ENCODE measurements around the gene LINC00237. TPM values are rescaled to one million over a fixed set of nuclear protein-coding genes. Genes with fewer than 3 reads are reported as not detected.

The LINC00237 gene
- total RNA-seq, 6 donors from 2014 or later, result not detected

DNA sequence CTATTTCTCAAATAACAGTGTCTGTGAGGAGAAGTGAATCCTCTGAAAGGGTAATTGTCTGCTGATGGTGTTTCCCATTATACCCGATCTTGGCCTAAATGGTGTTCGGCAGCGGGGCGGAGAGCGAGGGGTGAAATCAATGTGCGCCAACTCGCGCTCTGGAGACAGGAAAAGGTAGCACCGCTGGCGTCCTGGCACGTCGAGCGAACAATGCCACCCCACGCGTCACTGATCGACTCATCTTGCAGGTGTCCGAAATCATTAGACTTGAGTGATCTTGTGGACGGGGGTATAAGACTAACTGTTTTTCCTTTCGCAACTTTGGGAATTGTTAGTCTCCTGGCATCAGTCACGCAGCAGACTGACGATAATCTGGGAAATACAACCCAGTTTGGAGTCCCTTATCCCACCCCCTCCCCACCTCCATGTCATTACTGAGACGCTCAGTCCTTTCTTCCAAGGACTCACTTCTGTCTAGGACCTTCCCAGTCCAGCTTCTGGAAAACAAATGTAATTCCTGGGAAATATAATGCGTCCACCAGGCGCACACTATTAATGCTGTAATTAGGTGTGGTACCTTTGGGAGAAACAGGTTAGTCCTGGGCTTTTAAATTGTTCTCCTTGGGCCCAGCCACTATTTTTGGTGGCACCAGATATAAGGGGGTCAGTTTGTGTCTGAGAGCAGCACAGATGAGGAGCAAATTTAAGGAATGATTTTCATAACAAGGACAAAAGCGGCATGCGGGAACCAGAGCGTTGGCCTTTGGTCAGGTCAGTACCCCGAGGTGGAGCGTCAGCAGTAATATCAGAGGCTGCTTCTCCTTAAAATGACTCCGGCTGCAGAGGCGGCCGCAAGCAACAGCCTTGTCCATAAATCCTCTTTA is 2.3 kb downstream of the LINC00237 start:
- peak in 1 of 2 donors; percentile 41 for DNase-seq
- no peak for ATAC-seq (ENCODE audit: low FRiP score in 2 of 2)
- Histone ChIP-seq H3K4me3 (peak overlapping the region in 1 of 4 donors; percentile 53), H3K4me1 (peaks cover 38 to 56% (median 47%) of the 10 kb centered on the region in 4 donors), H3K27ac (no peak overlapping the region), H3K36me3 (no peaks in the 10 kb centered on the region), H3K9me3 (no peaks in the 10 kb centered on the region), H3K27me3 (peaks cover 4 to 75% (median 43%) of the 10 kb centered on the region in 4 donors)
- TF ChIP-seq POLR2AphosphoS5 (IDR thresholded peaks at IDR 0.05), result no peak
- TF ChIP-seq EP300 (IDR thresholded peaks at IDR 0.05), result no peak
- TF ChIP-seq, protein P1, sequence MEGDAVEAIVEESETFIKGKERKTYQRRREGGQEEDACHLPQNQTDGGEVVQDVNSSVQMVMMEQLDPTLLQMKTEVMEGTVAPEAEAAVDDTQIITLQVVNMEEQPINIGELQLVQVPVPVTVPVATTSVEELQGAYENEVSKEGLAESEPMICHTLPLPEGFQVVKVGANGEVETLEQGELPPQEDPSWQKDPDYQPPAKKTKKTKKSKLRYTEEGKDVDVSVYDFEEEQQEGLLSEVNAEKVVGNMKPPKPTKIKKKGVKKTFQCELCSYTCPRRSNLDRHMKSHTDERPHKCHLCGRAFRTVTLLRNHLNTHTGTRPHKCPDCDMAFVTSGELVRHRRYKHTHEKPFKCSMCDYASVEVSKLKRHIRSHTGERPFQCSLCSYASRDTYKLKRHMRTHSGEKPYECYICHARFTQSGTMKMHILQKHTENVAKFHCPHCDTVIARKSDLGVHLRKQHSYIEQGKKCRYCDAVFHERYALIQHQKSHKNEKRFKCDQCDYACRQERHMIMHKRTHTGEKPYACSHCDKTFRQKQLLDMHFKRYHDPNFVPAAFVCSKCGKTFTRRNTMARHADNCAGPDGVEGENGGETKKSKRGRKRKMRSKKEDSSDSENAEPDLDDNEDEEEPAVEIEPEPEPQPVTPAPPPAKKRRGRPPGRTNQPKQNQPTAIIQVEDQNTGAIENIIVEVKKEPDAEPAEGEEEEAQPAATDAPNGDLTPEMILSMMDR (IDR thresholded peaks at IDR 0.05), result no peak
- no peak for TF ChIP-seq POLR2A (IDR thresholded peaks at IDR 0.05)
- WGBS, 2 donors, result 9 to 16% methylated on average over 24 to 32 of the region's 32 CpGs

DNA sequence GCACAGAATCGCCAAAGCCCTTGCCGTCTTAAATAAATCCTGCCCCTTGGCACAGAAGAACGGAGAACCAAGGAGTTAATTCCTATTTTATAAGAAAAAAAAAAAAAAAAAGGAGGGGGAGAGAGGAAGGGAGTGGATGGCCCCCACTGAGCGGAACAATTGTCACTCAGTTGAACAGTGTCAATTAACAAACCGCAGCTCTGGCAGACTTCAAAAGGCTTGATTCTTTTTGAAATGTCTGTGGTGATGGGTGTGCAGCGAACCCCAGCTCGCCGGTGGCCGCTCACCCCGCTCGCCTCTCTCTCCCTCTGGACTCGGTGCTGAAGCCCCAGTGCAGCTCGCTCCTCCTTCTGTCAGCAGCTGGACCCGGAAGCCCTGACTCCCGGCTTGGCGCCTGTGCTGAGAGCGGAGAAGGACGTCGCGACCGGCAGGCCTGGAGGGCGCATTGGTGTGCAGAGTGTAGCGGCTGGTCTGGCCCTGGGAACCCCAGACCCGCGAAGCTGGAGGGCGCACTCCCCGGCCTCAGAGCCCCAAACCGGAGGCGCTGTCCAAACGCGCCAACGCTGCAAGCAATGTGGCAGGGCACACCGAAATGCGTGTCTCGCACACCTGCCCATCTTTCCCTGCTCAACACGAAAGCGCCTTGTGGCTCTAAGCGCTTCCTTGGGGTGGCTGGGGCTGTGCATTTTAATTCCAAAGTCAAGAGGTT is 3.4 kb downstream of the LINC00237 start:
- Histone ChIP-seq H3K27me3 (peaks cover 4 to 80% (median 44%) of the 10 kb centered on the region in 4 donors), H3K4me1 (peaks cover 38 to 56% (median 47%) of the 10 kb centered on the region in 4 donors), H3K9me3 (no peaks in the 10 kb centered on the region), H3K36me3 (no peaks in the 10 kb centered on the region), H3K4me3 (peak overlapping the region in 3 of 4 donors; percentile 38 to 53 (median 53)), H3K27ac (no peak overlapping the region)
- WGBS, 2 donors, result 1 to 7% methylated on average over 5 to 32 of the region's 38 CpGs
- DNase-seq (peak; percentile 53 to 87), ATAC-seq (ENCODE audit: low FRiP score in 2 of 2) (peak; percentile 41 to 67)
- TF ChIP-seq, protein P1 (IDR thresholded peaks at IDR 0.05), result no peak
- TF ChIP-seq POLR2A (IDR thresholded peaks at IDR 0.05) (no peak), POLR2AphosphoS5 (IDR thresholded peaks at IDR 0.05) (no peak), EP300 (IDR thresholded peaks at IDR 0.05) (no peak)

DNA sequence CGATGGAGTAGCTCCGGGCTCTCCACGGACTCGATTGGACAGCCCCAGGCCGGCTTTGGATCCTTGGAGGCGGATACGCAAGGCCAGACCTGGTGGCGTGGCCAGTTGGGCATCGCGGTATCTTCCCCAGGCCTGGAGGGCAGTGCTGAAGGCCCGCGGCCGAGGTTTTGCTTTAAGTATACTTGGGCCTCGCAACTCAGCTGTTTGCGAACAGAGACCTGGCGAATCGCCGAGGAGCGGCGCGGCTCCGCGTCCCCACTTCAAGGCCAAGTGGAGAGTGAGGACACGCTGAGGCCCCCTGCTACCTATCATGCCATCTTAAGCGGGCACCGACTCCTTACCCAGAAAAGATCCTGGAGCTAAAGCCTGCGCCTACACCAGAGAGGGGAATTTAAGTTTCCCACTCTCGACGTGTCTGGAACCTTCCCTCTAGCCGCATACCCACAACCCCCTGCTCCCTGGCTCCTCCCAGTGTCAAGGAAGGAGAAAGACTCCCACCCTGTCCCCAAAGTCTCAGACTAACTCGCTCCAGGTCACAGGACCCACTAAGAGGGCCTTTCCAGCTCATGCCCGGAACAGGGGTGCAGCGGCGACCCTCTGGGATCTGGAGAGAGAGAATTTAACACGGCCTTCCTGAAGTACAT is 4.1 kb downstream of the LINC00237 start:
- ATAC-seq (ENCODE audit: low FRiP score in 2 of 2), result peak; percentile 31 to 56
- peak in 1 of 2 donors; percentile 87 for DNase-seq
- TF ChIP-seq EP300 (IDR thresholded peaks at IDR 0.05), result no peak
- TF ChIP-seq, protein P1 (IDR thresholded peaks at IDR 0.05), result no peak
- H3K27me3 ChIP-seq, result peaks cover 4 to 80% (median 44%) of the 10 kb centered on the region in 4 donors
- H3K4me3 ChIP-seq, result peak overlapping the region in 3 of 4 donors; percentile 38 to 53 (median 53)
- H3K27ac ChIP-seq, result peak overlapping the region in 1 of 4 donors; percentile 71
- 8 to 13% methylated on average over 14 to 35 of the region's 35 CpGs for WGBS, 2 donors
- peaks cover 38 to 56% (median 47%) of the 10 kb centered on the region in 4 donors for H3K4me1 ChIP-seq
- no peaks in the 10 kb centered on the region for H3K36me3 ChIP-seq
- no peaks in the 10 kb centered on the region for H3K9me3 ChIP-seq

DNA sequence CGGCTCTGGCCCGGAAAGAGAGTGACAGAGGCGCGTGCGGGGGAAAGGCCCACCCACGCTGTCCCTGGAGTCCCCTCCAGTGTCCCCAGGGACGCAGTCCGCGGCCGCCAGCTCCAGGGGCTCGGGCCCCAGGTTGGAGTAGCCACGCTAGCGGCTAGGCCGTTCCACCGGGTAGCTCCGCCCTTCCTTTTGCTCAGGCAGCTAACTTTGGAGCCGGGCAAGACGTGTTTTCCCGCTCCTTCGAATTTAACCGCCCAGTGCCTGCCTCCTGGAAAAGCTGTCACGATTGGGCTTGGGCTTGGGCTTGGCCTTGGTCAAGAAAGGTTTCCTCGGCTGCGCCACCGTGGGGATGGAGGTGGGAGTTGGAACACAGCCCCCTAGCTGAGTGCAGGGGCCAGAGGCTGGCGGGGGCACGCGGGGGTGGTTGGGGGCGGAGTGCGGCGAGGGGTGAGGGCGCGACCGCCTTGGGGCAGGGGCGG is 4.7 kb downstream of the LINC00237 start:
- no peak for TF ChIP-seq POLR2A (IDR thresholded peaks at IDR 0.05)
- TF ChIP-seq, protein P1 (IDR thresholded peaks at IDR 0.05), result no peak
- no peak for TF ChIP-seq POLR2AphosphoS5 (IDR thresholded peaks at IDR 0.05)
- no peak for TF ChIP-seq EP300 (IDR thresholded peaks at IDR 0.05)
- Histone ChIP-seq H3K4me1 (peaks cover 38 to 56% (median 47%) of the 10 kb centered on the region in 4 donors), H3K27ac (peak overlapping the region in 2 of 4 donors; percentile 44 to 71), H3K4me3 (peak overlapping the region in 3 of 4 donors; percentile 38 to 53 (median 53)), H3K9me3 (no peaks in the 10 kb centered on the region), H3K27me3 (peaks cover 4 to 77% (median 42%) of the 10 kb centered on the region in 4 donors), H3K36me3 (no peaks in the 10 kb centered on the region)
- ATAC-seq (ENCODE audit: low FRiP score in 2 of 2) (peak in 1 of 2 donors; percentile 32), DNase-seq (no peak)
- 4% methylated on average over 23 of the region's 35 CpGs; no CpG with 5 or more reads in 1 of the 2 donors for WGBS, 2 donors
